GM12878 (cell line): ENCODE measurements around the gene AQP9. TPM values are rescaled to one million over a fixed set of nuclear protein-coding genes. Genes with fewer than 3 reads are reported as not detected.
A peak's percentile ranks its signal among the peaks of the same experiment; 100 is the strongest.

Source experiments
- CBX5 ChIP-seq: sonication (generic); IDR thresholded peaks from 2 replicates; pipeline ENCODE4 v1.6.1; 2016; ENCODE audit warnings: low read depth, moderate library complexity, mild to moderate bottlenecking, inconsistent platforms
- CHD1 ChIP-seq: IDR thresholded peaks from 2 replicates; pipeline ENCODE4 v1.6.1; 2012; ENCODE audit warnings: low read depth, low read length, improper control_type of control experiment
- EGR1 ChIP-seq, 2 experiments: IDR thresholded peaks; 1 replicate in 1 of 2; 2 replicates in 1 of 2; pipeline ENCODE4 v1.6.1; 2011 to 2012; ENCODE audit warnings: low read depth in 2 of 2, low read length in 2 of 2, borderline replicate concordance in 1 of 2, mild to moderate bottlenecking in 1 of 2, moderate library complexity in 1 of 2
- KDM1A ChIP-seq: fragments of 200-600 bp; sonication (generic); IDR thresholded peaks from 2 replicates; pipeline ENCODE4 v1.6.1; 2016; ENCODE audit warnings: borderline replicate concordance
- KLF5 ChIP-seq: fragments of 450-650 bp; IDR thresholded peaks from 2 replicates; pipeline ENCODE4 v1.6.1; 2014; ENCODE audit warnings: mild to moderate bottlenecking; ENCODE audit not compliant: partially characterized antibody
- MTA2 ChIP-seq: fragments of 450-650 bp; IDR thresholded peaks from 2 replicates; pipeline ENCODE4 v1.6.1; 2016; ENCODE audit warnings: low read depth, mild to moderate bottlenecking, moderate library complexity
- POLR2A ChIP-seq: IDR thresholded peaks from 2 replicates; pipeline ENCODE4 v1.6.1; 2011; ENCODE audit warnings: low read depth, mild to moderate bottlenecking, low read length
- SMARCA5 ChIP-seq: fragments of 450-650 bp; IDR thresholded peaks from 2 replicates; pipeline ENCODE4 v1.6.1; 2017; ENCODE audit warnings: mild to moderate bottlenecking
- SMC3 ChIP-seq: IDR thresholded peaks from 2 replicates; pipeline ENCODE4 v1.6.1; 2011; ENCODE audit warnings: low read length, improper control_type of control experiment, borderline replicate concordance
- SPI1 ChIP-seq: IDR thresholded peaks from 2 replicates; pipeline ENCODE4 v1.6.1; 2011; ENCODE audit warnings: low read depth, mild to moderate bottlenecking, low read length, moderate library complexity, borderline replicate concordance; ENCODE audit not compliant: insufficient read depth
- STAT1 ChIP-seq: fragments of 450-650 bp; conservative IDR thresholded peaks from 2 replicates; pipeline ENCODE4 v1.6.1; 2014; ENCODE audit warnings: antibody characterized with exemption, mild to moderate bottlenecking
- ZNF24 ChIP-seq: fragments of 450-650 bp; IDR thresholded peaks from 2 replicates; pipeline ENCODE4 v1.6.1; 2017; ENCODE audit warnings: antibody characterized with exemption, mild to moderate bottlenecking
- polyA plus RNA-seq, 11 experiments: library from polyadenylated mRNA; depleted of rRNA in 4 of 11; unstranded in 6 of 11; stranded (reverse) in 5 of 11; fragments of >200 nt; fragmentation: Nextera tagmentation in 4 of 11; fragmentation: Illumina TruSeq in 1 of 11; extraction: Ambion mirVana in 4 of 11; extraction: Trizol in 1 of 11; gene quantifications; 1 replicate in 1 of 11; 2 replicates in 10 of 11; pipeline versions ENCODE4 v1.2.1 to v1.2.3, GENCODE V29; 2011 to 2016; ENCODE audit warnings: inconsistent platforms in 2 of 11, missing spikeins in 2 of 11, low read depth in 1 of 11
- total RNA-seq, 4 experiments: library from RNA; depleted of rRNA in 3 of 4; stranded (reverse); fragments of >200 nt in 3 of 4; fragmentation: Illumina TruSeq in 1 of 4; extraction: Trizol in 1 of 4; gene quantifications; 2 replicates each; pipeline versions ENCODE4 v1.2.1 to v1.2.3, GENCODE V29; 2013 to 2021
- TF ChIP-seq, protein P1 (sequence below): fragments of 450-650 bp; IDR thresholded peaks from 2 replicates; pipeline ENCODE4 v1.6.1; 2017; ENCODE audit warnings: mild to moderate bottlenecking, moderate library complexity
- TF ChIP-seq, protein P2 (sequence below): fragments of 450-650 bp; IDR thresholded peaks from 2 replicates; pipeline ENCODE4 v1.6.1; 2017; ENCODE audit warnings: mild to moderate bottlenecking, moderate library complexity
- TF ChIP-seq, protein P3 (sequence below): fragments of 450-650 bp; IDR thresholded peaks from 2 replicates; pipeline ENCODE4 v1.6.1; 2014; ENCODE audit warnings: mild to moderate bottlenecking
- TF ChIP-seq, protein P4 (sequence below): fragments of 150-350 bp; IDR thresholded peaks from 2 replicates; pipeline ENCODE4 v1.6.1; 2014; ENCODE audit warnings: mild to moderate bottlenecking, low read depth, low read length
- TF ChIP-seq, protein P5 (sequence below): fragments of 450-650 bp; conservative IDR thresholded peaks from 2 replicates; pipeline ENCODE4 v1.6.1; 2017; ENCODE audit warnings: mild to moderate bottlenecking, moderate library complexity

AQP9 gene
- total and polyA plus RNA-seq, 10 of the 15 experiments (the other 5 are each of a cell fraction or from before 2014, with no cell fraction given) = 0.05 to 3.0 (median 0.22) TPM

DNA sequence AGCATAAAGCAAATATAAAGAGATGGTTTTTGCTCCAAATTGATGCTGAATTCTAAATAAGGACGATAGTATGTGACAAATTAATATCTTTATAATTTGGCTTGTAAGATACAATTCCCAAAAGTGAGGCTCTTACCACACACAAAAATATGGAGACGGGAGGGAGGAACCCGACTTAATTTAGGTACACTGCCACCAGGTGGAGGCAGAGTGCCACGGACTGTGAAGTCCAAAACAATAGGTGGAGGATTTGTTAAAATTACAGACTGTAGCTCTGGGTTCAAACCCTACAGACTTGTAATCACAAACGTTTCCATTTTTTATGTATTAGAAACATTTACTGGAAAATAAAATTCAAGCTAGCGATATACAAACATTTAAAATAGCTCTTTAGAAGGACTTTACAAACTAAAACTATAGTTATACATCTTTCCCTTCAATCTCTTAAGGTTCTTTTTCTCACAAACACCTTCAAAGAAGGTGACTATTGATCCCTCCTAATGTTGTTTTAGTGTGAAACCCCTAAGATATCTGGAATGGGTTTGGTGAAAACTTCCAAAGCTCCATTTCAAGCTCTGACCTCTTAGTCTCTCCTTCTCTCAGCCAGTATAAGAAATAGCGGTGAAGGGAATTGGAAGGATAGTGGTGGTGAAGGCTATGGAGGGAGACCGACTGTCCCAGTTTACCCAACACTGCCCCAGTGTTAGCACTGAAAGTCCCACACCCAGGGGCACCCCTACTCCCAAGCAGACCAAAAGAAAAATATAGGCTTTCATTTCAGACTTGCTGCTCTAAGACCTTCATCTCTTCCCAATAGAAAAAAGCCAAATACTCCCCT lies 89.7 kb downstream of the AQP9 start (continued):
- TF ChIP-seq, protein P1, sequence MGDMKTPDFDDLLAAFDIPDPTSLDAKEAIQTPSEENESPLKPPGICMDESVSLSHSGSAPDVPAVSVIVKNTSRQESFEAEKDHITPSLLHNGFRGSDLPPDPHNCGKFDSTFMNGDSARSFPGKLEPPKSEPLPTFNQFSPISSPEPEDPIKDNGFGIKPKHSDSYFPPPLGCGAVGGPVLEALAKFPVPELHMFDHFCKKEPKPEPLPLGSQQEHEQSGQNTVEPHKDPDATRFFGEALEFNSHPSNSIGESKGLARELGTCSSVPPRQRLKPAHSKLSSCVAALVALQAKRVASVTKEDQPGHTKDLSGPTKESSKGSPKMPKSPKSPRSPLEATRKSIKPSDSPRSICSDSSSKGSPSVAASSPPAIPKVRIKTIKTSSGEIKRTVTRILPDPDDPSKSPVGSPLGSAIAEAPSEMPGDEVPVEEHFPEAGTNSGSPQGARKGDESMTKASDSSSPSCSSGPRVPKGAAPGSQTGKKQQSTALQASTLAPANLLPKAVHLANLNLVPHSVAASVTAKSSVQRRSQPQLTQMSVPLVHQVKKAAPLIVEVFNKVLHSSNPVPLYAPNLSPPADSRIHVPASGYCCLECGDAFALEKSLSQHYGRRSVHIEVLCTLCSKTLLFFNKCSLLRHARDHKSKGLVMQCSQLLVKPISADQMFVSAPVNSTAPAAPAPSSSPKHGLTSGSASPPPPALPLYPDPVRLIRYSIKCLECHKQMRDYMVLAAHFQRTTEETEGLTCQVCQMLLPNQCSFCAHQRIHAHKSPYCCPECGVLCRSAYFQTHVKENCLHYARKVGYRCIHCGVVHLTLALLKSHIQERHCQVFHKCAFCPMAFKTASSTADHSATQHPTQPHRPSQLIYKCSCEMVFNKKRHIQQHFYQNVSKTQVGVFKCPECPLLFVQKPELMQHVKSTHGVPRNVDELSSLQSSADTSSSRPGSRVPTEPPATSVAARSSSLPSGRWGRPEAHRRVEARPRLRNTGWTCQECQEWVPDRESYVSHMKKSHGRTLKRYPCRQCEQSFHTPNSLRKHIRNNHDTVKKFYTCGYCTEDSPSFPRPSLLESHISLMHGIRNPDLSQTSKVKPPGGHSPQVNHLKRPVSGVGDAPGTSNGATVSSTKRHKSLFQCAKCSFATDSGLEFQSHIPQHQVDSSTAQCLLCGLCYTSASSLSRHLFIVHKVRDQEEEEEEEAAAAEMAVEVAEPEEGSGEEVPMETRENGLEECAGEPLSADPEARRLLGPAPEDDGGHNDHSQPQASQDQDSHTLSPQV = no peak
- no peak for TF ChIP-seq CBX5
- TF ChIP-seq POLR2A = no peak
- TF ChIP-seq, protein P2, sequence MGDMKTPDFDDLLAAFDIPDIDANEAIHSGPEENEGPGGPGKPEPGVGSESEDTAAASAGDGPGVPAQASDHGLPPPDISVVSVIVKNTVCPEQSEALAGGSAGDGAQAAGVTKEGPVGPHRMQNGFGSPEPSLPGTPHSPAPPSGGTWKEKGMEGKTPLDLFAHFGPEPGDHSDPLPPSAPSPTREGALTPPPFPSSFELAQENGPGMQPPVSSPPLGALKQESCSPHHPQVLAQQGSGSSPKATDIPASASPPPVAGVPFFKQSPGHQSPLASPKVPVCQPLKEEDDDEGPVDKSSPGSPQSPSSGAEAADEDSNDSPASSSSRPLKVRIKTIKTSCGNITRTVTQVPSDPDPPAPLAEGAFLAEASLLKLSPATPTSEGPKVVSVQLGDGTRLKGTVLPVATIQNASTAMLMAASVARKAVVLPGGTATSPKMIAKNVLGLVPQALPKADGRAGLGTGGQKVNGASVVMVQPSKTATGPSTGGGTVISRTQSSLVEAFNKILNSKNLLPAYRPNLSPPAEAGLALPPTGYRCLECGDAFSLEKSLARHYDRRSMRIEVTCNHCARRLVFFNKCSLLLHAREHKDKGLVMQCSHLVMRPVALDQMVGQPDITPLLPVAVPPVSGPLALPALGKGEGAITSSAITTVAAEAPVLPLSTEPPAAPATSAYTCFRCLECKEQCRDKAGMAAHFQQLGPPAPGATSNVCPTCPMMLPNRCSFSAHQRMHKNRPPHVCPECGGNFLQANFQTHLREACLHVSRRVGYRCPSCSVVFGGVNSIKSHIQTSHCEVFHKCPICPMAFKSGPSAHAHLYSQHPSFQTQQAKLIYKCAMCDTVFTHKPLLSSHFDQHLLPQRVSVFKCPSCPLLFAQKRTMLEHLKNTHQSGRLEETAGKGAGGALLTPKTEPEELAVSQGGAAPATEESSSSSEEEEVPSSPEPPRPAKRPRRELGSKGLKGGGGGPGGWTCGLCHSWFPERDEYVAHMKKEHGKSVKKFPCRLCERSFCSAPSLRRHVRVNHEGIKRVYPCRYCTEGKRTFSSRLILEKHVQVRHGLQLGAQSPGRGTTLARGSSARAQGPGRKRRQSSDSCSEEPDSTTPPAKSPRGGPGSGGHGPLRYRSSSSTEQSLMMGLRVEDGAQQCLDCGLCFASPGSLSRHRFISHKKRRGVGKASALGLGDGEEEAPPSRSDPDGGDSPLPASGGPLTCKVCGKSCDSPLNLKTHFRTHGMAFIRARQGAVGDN = no peak
- peak; percentile 96 for TF ChIP-seq SMC3
- TF ChIP-seq KDM1A = no peak
- no peak for TF ChIP-seq ZNF24
- TF ChIP-seq, protein P3, sequence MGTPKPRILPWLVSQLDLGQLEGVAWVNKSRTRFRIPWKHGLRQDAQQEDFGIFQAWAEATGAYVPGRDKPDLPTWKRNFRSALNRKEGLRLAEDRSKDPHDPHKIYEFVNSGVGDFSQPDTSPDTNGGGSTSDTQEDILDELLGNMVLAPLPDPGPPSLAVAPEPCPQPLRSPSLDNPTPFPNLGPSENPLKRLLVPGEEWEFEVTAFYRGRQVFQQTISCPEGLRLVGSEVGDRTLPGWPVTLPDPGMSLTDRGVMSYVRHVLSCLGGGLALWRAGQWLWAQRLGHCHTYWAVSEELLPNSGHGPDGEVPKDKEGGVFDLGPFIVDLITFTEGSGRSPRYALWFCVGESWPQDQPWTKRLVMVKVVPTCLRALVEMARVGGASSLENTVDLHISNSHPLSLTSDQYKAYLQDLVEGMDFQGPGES = no peak
- TF ChIP-seq KLF5 = no peak
- no peak for TF ChIP-seq STAT1
- TF ChIP-seq EGR1 (IDR thresholded peaks at IDR 0.05; ENCODE audit: borderline replicate concordance in 1 of 2, low read depth in 2 of 2, low read length in 2 of 2) = no peak
- no peak for TF ChIP-seq SPI1
- TF ChIP-seq, protein P4, sequence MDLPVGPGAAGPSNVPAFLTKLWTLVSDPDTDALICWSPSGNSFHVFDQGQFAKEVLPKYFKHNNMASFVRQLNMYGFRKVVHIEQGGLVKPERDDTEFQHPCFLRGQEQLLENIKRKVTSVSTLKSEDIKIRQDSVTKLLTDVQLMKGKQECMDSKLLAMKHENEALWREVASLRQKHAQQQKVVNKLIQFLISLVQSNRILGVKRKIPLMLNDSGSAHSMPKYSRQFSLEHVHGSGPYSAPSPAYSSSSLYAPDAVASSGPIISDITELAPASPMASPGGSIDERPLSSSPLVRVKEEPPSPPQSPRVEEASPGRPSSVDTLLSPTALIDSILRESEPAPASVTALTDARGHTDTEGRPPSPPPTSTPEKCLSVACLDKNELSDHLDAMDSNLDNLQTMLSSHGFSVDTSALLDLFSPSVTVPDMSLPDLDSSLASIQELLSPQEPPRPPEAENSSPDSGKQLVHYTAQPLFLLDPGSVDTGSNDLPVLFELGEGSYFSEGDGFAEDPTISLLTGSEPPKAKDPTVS = no peak
- no peak for TF ChIP-seq MTA2
- TF ChIP-seq CHD1 = no peak
- TF ChIP-seq, protein P5, sequence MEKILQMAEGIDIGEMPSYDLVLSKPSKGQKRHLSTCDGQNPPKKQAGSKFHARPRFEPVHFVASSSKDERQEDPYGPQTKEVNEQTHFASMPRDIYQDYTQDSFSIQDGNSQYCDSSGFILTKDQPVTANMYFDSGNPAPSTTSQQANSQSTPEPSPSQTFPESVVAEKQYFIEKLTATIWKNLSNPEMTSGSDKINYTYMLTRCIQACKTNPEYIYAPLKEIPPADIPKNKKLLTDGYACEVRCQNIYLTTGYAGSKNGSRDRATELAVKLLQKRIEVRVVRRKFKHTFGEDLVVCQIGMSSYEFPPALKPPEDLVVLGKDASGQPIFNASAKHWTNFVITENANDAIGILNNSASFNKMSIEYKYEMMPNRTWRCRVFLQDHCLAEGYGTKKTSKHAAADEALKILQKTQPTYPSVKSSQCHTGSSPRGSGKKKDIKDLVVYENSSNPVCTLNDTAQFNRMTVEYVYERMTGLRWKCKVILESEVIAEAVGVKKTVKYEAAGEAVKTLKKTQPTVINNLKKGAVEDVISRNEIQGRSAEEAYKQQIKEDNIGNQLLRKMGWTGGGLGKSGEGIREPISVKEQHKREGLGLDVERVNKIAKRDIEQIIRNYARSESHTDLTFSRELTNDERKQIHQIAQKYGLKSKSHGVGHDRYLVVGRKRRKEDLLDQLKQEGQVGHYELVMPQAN = no peak
- peak; percentile 25; the same call in 1 of the 2 replicates for TF ChIP-seq SMARCA5
